K562 (cell line): ENCODE data around the gene PRTN3. TPM values are rescaled to one million over a fixed set of nuclear protein-coding genes. Genes with fewer than 3 reads are reported as not detected.

Experiments
- ARID1B ChIP-seq: fragments of 450-650 bp; IDR thresholded peaks from 2 replicates; pipeline ENCODE4 v1.6.1; 2016; ENCODE audit warnings: antibody characterized with exemption, mild to moderate bottlenecking, inconsistent platforms
- E2F3 ChIP-seq: fragments of 250-450 bp; sonication (Bioruptor Pico); IDR thresholded peaks from 2 replicates; pipeline ENCODE4 v1.4.0; 2020; ENCODE audit warnings: mild to moderate bottlenecking
- ESRRA ChIP-seq: fragments of 450-650 bp; IDR thresholded peaks from 2 replicates; pipeline ENCODE4 v1.6.1; 2014; ENCODE audit warnings: low read depth, mild to moderate bottlenecking, moderate library complexity, borderline replicate concordance
- FOXP1 ChIP-seq: sonication (generic); formaldehyde crosslinking; IDR thresholded peaks from 2 replicates; pipeline ENCODE4 v1.8.0; 2022; ENCODE audit warnings: mild to moderate bottlenecking, missing genetic modification reagents
- HMG20B ChIP-seq: fragments of 250-450 bp; sonication (Bioruptor Pico); IDR thresholded peaks from 2 replicates; pipeline ENCODE4 v1.5.0; 2021; ENCODE audit warnings: mild to moderate bottlenecking
- KAT7 ChIP-seq: sonication (generic); formaldehyde crosslinking; IDR thresholded peaks from 2 replicates; pipeline ENCODE4 v1.8.0; 2022; ENCODE audit warnings: missing genetic modification reagents, mild to moderate bottlenecking, borderline replicate concordance
- MTA1 ChIP-seq: fragments of 450-650 bp; IDR thresholded peaks from 2 replicates; pipeline ENCODE4 v1.6.1; 2017; ENCODE audit warnings: borderline replicate concordance
- NFE2L1 ChIP-seq: fragments of 450-650 bp; IDR thresholded peaks from 2 replicates; pipeline ENCODE4 v1.6.1; 2016; ENCODE audit warnings: missing genetic modification characterization, low read depth, mild to moderate bottlenecking, missing compliant biosample characterization, moderate library complexity, borderline replicate concordance
- POLR2A ChIP-seq: fragments of 450-650 bp; conservative IDR thresholded peaks from 2 replicates; pipeline ENCODE4 v1.6.1; 2016
- RBBP5 ChIP-seq: fragments of 200-600 bp; sonication (generic); IDR thresholded peaks from 2 replicates; pipeline ENCODE4 v1.6.1; 2012; ENCODE audit warnings: borderline replicate concordance, mild to moderate bottlenecking, low read length, control low read depth, inconsistent platforms; ENCODE audit not compliant: insufficient read depth, poor library complexity, severe bottlenecking
- RBFOX2 ChIP-seq: fragments of 200-400 bp; formaldehyde crosslinking; IDR thresholded peaks from 2 replicates; pipeline ENCODE4 v1.6.1; 2017; ENCODE audit warnings: low read depth, mild to moderate bottlenecking, low read length, moderate library complexity
- RBM14 ChIP-seq: fragments of 200-400 bp; formaldehyde crosslinking; IDR thresholded peaks from 2 replicates; pipeline ENCODE4 v1.6.1; 2018; ENCODE audit warnings: low read depth, mild to moderate bottlenecking, low read length, moderate library complexity, borderline replicate concordance; ENCODE audit not compliant: insufficient read depth
- RBM15 ChIP-seq: fragments of 200-400 bp; formaldehyde crosslinking; IDR thresholded peaks from 2 replicates; pipeline ENCODE4 v1.6.1; 2018; ENCODE audit warnings: mild to moderate bottlenecking, low read length, moderate library complexity; ENCODE audit not compliant: insufficient read depth
- RBM17 ChIP-seq: fragments of 200-400 bp; formaldehyde crosslinking; IDR thresholded peaks from 2 replicates; pipeline ENCODE4 v1.6.1; 2017; ENCODE audit warnings: low read depth, mild to moderate bottlenecking, low read length, borderline replicate concordance
- RHOXF2B ChIP-seq: fragments of 250-450 bp; sonication (Bioruptor Pico); conservative IDR thresholded peaks from 2 replicates; pipeline ENCODE4 v1.5.1; 2021
- SAFB ChIP-seq: fragments of 200-400 bp; formaldehyde crosslinking; IDR thresholded peaks from 2 replicates; pipeline ENCODE4 v1.6.1; 2017; ENCODE audit warnings: low read depth, low read length, borderline replicate concordance
- SAFB2 ChIP-seq: fragments of 200-400 bp; formaldehyde crosslinking; IDR thresholded peaks from 2 replicates; pipeline ENCODE4 v1.6.1; 2018; ENCODE audit warnings: borderline replicate concordance, low read length, low read depth, moderate library complexity; ENCODE audit not compliant: severe bottlenecking
- SMARCB1 ChIP-seq: IDR thresholded peaks from 2 replicates; pipeline ENCODE4 v1.6.1; 2011; ENCODE audit warnings: improper control_type of control experiment, low read depth; ENCODE audit not compliant: insufficient read length
- TEAD2 ChIP-seq: fragments of 450-650 bp; IDR thresholded peaks from 2 replicates; pipeline ENCODE4 v1.6.1; 2016; ENCODE audit warnings: missing genetic modification characterization, control low read depth, missing compliant biosample characterization
- THAP7 ChIP-seq: fragments of 250-450 bp; sonication (Bioruptor Pico); IDR thresholded peaks from 2 replicates; pipeline ENCODE4 v1.5.0; 2021
- VEZF1 ChIP-seq: fragments of 200-800 bp; sonication (Bioruptor generic); IDR thresholded peaks from 2 replicates; pipeline ENCODE4 v1.6.1; 2017; ENCODE audit warnings: missing genetic modification characterization, missing compliant biosample characterization
- ZNF408 ChIP-seq: fragments of 250-450 bp; sonication (Bioruptor Pico); IDR thresholded peaks from 2 replicates; pipeline ENCODE4 v1.4.0; 2020; ENCODE audit warnings: low read depth, mild to moderate bottlenecking, moderate library complexity
- polyA plus RNA-seq, 8 experiments: library from polyadenylated mRNA; depleted of rRNA in 4 of 8; stranded (reverse) in 5 of 8; unstranded in 3 of 8; fragments of >200 nt; fragmentation: Nextera tagmentation in 2 of 8; fragmentation: Illumina TruSeq in 1 of 8; extraction: Ambion mirVana in 2 of 8; extraction: Trizol in 1 of 8; gene quantifications; 2 replicates each; pipeline versions ENCODE4 v1.2.1 to v1.2.3, GENCODE V29; 2011 to 2014; ENCODE audit warnings: inconsistent platforms in 1 of 8, missing spikeins in 1 of 8
- total RNA-seq, 7 experiments: library from RNA; depleted of rRNA in 6 of 7; stranded (reverse); fragments of >200 nt in 6 of 7; fragmentation: Illumina TruSeq in 2 of 7; extraction: Trizol in 2 of 7; gene quantifications; 2 replicates each; pipeline versions ENCODE4 v1.2.1 to v1.2.3, GENCODE V29; 2011 to 2021; ENCODE audit warnings: low replicate concordance in 1 of 7
- TF ChIP-seq, protein P1 (sequence below): fragments of 450-650 bp; IDR thresholded peaks from 2 replicates; pipeline ENCODE4 v1.6.1; 2016; ENCODE audit warnings: borderline replicate concordance
- TF ChIP-seq, protein P2 (sequence below): fragments of 450-650 bp; formaldehyde crosslinking; IDR thresholded peaks from 2 replicates; pipeline ENCODE4 v1.4.0; 2020; ENCODE audit warnings: mild to moderate bottlenecking, moderate library complexity

The PRTN3 gene
- total and polyA plus RNA-seq, 9 of the 15 experiments (the other 6 are each of a cell fraction or from before 2014, with no cell fraction given), result 0.14 to 0.86 (median 0.43) TPM; not detected in 3

DNA sequence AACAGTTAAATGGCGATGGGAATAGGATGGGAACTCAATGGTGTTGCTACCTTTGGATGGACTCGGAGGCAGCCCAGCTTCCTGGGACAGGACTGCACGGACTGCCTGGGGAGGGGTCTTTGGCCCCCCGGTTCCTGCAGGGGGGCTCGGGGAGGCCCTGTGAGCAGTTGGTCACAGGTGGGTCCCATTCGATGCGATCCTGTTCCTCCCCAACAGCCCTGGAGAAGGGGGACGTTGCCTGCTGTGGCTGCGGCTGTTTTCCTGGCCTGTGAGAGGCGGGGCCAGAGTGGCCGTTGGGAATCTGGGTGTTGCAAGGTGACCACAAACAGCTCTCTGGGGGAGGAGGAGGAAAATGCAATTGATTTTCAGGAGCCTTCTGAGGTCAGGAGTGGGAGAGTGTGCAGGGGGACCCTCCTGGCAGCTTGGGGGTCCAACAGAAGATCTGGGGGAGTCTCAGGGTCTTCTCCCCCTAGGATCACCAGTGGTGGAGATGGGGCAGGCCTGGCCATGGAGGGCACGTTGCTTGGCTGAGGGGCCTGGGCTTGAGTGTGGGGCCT lies 17.2 kb upstream of the PRTN3 start (continued):
- TF ChIP-seq VEZF1 (peak; percentile 87), ARID1B (peak; percentile 74), POLR2A (peak; percentile 62; the same call in 1 of the 2 replicates), E2F3 (CRISPR knock-in tag) (0 out of 2 replicates have a peak, but pooled peaks have one; percentile 36), RBM17 (no peak), HMG20B (CRISPR knock-in tag) (no peak), ESRRA (peak; percentile 91; the same call in 1 of the 2 replicates), RHOXF2B (CRISPR knock-in tag) (no peak), RBBP5 (peak; percentile 41), FOXP1 (CRISPR knock-in tag) (0 out of 2 replicates have a peak, but pooled peaks have one; percentile 49), RBFOX2 (peak; percentile 76), SMARCB1 (no peak), SAFB (no peak), MTA1 (no peak), SAFB2 (no peak), TEAD2 (tag) (no peak), ZNF408 (CRISPR knock-in tag) (no peak), RBM14 (no peak), RBM15 (no peak), THAP7 (no peak), NFE2L1 (tag) (no peak), KAT7 (CRISPR knock-in tag) (no peak)
- TF ChIP-seq, protein P1, sequence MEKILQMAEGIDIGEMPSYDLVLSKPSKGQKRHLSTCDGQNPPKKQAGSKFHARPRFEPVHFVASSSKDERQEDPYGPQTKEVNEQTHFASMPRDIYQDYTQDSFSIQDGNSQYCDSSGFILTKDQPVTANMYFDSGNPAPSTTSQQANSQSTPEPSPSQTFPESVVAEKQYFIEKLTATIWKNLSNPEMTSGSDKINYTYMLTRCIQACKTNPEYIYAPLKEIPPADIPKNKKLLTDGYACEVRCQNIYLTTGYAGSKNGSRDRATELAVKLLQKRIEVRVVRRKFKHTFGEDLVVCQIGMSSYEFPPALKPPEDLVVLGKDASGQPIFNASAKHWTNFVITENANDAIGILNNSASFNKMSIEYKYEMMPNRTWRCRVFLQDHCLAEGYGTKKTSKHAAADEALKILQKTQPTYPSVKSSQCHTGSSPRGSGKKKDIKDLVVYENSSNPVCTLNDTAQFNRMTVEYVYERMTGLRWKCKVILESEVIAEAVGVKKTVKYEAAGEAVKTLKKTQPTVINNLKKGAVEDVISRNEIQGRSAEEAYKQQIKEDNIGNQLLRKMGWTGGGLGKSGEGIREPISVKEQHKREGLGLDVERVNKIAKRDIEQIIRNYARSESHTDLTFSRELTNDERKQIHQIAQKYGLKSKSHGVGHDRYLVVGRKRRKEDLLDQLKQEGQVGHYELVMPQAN, result no peak
- TF ChIP-seq, protein P2, sequence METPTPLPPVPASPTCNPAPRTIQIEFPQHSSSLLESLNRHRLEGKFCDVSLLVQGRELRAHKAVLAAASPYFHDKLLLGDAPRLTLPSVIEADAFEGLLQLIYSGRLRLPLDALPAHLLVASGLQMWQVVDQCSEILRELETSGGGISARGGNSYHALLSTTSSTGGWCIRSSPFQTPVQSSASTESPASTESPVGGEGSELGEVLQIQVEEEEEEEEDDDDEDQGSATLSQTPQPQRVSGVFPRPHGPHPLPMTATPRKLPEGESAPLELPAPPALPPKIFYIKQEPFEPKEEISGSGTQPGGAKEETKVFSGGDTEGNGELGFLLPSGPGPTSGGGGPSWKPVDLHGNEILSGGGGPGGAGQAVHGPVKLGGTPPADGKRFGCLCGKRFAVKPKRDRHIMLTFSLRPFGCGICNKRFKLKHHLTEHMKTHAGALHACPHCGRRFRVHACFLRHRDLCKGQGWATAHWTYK (CRISPR knock-in tag), result peak; percentile 57; the same call in 1 of the 2 replicates
